HepG2 (cell line): ENCODE data around the gene RRM2. TPM values are rescaled to one million over a fixed set of nuclear protein-coding genes. Genes with fewer than 3 reads are reported as not detected.

Source experiments
- IRF9 ChIP-seq: sonication (generic); formaldehyde crosslinking; IDR thresholded peaks from 2 replicates; pipeline ENCODE4 v1.8.0; 2022; ENCODE audit warnings: missing genetic modification reagents, mild to moderate bottlenecking, borderline replicate concordance
- ZFP91 ChIP-seq: sonication (generic); formaldehyde crosslinking; IDR thresholded peaks from 2 replicates; pipeline ENCODE4 v1.9.0; 2022; ENCODE audit warnings: missing genetic modification reagents, mild to moderate bottlenecking, borderline replicate concordance
- ZNF280D ChIP-seq: sonication (generic); formaldehyde crosslinking; IDR thresholded peaks from 2 replicates; pipeline ENCODE4 v1.5.1; 2020; ENCODE audit warnings: mild to moderate bottlenecking, missing genetic modification reagents
- ZNF318 ChIP-seq: sonication (generic); formaldehyde crosslinking; IDR thresholded peaks from 2 replicates; pipeline ENCODE4 v1.4.0; 2020; ENCODE audit warnings: mild to moderate bottlenecking, missing genetic modification reagents
- ZNF629 ChIP-seq: sonication (generic); formaldehyde crosslinking; conservative IDR thresholded peaks from 2 replicates; pipeline ENCODE4 v1.5.0; 2020; ENCODE audit warnings: missing genetic modification reagents
- ZNF768 ChIP-seq: sonication (generic); formaldehyde crosslinking; IDR thresholded peaks from 2 replicates; pipeline ENCODE4 v1.4.0; 2020; ENCODE audit warnings: missing genetic modification reagents
- polyA plus RNA-seq, 8 experiments: library from polyadenylated mRNA; depleted of rRNA in 3 of 8; stranded (reverse) in 7 of 8; unstranded in 1 of 8; fragments of >200 nt; fragmentation: Illumina TruSeq in 4 of 8; extraction: Trizol in 4 of 8; gene quantifications; 2 replicates each; pipeline versions ENCODE4 v1.2.1 to v1.2.3, GENCODE V29; 2011 to 2016; ENCODE audit warnings: low read depth in 4 of 8, missing spikeins in 1 of 8, mixed read lengths in 1 of 8; ENCODE audit not compliant: insufficient read depth in 1 of 8
- total RNA-seq, 5 experiments: library from RNA; depleted of rRNA; stranded (reverse); fragments of >200 nt; fragmentation: Illumina TruSeq; extraction: Trizol; gene quantifications; 2 replicates each; pipeline ENCODE4 v1.2.3, GENCODE V29; 2016; ENCODE audit warnings: low read depth in 1 of 5

RRM2 gene
- total and polyA plus RNA-seq, 2 of the 13 experiments (the other 11 are each of a cell fraction or from before 2014, with no cell fraction given): 31.3 to 150 TPM

GRCh38 chr2:10122500-10123280, at the start of gene RRM2 (continued):
- TF ChIP-seq ZNF318 (CRISPR knock-in tag): 0 out of 2 replicates have a peak, but pooled peaks have one; percentile 5
- TF ChIP-seq ZNF629 (CRISPR knock-in tag): peak; percentile 51; the same call in 1 of the 2 replicates
- peak; percentile 55 for TF ChIP-seq ZFP91 (CRISPR knock-in tag)
- 0 out of 2 replicates have a peak, but pooled peaks have one; percentile 66 for TF ChIP-seq ZNF280D (CRISPR knock-in tag)
- TF ChIP-seq ZNF768: peak; percentile 37; the same call in 1 of the 2 replicates
- TF ChIP-seq IRF9 (CRISPR knock-in tag): peak; percentile 55; the same call in 1 of the 2 replicates
